Measurements from ENCODE around the gene CDYL.

The CDYL gene

DNA sequence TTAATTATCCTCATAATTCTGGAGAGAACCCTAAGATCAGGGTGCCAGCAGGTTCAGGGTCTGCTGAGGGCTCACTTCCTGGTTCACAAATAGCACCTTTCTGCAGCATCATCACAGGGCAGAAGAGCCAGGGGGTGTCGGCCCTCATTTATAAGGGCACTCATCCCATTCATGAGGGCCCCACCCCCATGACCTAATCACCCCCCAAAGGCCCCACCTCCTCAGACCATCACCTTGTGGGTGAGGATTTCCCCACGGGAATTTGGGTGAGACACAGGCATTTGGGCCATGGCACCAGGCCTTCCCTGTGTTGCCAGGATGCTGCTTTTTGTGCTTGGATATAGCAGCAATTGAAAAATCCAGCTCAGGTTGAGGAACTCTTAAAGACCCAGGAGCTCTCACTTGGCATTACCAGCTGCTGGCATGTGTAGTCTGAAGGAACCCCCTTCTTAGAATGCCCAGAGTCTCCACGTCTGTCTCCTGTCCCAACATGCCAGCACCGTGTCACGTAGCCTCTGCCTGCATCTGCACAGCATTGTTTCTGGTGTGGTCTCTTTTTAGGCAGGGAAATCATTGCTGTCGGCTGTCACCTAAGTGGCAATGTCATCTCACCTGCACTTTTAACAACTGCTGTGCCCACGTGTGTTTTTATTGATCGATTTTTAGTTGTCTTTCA is 156.2 kb downstream of the CDYL start:
- no peak for FAIRE-seq
- no peak for DNase-seq (ENCODE audit: low spot score)

DNA sequence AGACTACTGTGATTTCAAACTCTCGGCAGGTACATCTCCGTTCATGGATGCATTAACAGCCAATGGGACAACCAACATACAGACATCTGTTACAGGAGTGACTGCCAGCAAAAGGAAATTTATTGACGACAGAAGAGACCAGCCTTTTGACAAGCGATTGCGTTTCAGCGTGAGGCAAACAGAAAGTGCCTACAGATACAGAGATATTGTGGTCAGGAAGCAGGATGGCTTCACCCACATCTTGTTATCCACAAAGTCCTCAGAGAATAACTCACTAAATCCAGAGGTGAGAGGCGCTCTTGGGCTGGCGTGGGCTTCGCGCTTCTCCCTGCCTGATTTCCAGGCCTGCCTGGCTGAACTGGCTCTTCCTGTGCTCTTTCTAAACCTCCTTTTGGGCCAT is 159.3 kb downstream of the CDYL start:
- DNase-seq (ENCODE audit: low spot score) (no peak), FAIRE-seq (no peak)

DNA sequence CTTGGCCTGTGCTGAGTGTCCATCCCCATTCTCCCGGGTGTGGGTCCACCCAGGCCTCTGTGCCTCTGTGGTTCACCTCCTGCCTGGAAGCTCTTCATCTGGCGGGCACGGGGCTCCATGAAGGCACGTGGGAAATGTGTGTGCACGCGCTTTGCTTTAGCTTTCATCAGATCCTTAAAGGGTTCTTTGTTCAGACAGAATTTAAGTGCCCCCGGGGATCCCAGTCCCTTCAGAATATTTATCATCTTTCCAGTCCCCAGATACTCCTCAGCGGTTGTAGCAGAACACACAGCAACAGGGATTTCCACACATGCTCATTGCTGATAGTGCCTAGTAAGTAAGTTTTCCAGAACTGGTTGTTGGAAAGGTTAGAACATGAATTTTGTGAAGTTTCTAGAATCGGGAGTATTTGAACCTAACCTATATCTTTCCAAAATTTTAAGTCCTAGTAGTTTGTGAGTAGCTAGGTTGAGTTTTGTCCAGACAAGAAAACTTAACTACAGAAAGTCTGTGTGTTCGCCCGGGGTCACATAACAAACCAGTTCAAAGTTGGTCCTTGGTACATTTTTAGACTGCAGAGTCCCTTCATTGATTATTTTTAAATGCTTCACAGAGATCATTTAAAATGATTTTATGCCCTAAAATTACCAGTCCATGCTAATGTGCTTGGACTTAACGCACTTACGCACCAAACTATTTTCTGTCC is 159.9 kb downstream of the CDYL start:
- DNase-seq (ENCODE audit: low spot score) (no peak), FAIRE-seq (no peak)

DNA sequence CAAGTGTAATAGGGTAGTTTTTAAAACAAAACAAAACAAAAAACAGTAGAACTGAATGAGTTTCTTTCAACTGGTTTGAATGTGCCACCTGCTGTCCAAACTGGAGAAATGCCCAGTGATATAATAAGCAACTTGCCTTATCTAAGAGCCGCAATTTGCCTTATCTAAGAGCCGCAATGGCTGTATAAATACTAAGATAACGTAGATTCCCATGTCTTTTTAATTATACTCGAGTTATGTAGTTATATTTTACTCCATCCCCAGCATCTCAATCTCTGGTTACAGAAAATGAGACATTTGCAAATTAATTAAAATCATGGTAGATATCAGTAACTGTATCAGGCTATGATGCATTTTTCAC is 160.5 kb downstream of the CDYL start:
- no peak for DNase-seq (ENCODE audit: low spot score)
- FAIRE-seq: no peak

DNA sequence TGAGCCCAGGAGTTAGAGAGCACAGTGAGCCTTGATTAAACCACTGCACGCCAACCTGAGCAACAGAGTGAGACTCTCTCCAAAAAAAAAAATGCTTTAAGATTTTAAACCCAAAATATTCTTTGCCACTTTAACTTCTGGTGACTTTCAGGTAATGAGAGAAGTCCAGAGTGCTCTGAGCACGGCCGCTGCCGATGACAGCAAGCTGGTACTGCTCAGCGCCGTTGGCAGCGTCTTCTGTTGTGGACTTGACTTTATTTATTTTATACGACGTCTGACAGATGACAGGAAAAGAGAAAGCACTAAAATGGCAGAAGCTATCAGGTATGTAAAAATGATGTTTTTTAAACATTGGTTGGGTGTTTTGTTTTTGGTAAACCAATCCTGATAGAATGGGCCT is 161.2 kb downstream of the CDYL start:
- no peak for FAIRE-seq
- no peak for DNase-seq (ENCODE audit: low spot score)

DNA sequence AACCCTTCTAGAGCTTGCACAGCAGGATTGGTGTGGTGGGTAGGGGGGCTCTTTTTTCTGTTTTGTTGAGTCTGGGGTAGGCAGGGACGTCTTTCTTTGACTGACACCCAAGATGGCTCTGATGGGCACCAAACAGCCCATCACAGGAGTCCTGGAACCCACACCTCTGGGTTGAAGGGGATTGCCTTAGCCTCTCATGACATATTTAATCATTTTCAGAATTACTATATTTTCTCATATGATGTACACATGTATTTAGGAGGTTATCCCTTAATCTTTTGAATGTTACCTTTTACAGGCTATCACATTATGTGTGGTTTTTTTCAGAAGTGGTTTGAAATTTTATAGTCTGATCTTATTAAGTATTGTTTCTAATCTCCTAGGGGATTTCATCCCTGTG is 163.0 kb downstream of the CDYL start:
- DNase-seq (ENCODE audit: low spot score) (no peak), FAIRE-seq (no peak)

DNA sequence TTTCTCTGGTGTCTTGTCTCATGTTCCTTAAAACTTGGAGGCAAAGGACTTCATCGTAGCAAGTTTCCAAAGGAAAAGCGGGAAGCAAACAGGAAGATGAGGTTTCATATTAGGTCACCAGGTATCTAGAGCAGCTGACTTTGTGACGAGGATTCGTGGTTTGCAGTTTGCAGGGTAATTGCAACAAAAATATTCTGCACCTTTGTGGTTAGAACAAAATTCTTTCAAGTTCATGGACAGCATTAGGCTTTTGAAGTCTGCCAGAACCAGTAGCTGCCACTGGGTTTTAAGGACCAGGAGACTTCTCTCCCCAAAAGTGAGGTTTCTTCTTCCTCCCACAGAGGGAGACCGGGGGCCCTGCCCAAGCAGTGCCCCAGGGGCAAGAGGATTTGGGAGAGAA is 164.2 kb downstream of the CDYL start:
- no peak for FAIRE-seq
- peak; percentile 8 for DNase-seq (ENCODE audit: low spot score)

DNA sequence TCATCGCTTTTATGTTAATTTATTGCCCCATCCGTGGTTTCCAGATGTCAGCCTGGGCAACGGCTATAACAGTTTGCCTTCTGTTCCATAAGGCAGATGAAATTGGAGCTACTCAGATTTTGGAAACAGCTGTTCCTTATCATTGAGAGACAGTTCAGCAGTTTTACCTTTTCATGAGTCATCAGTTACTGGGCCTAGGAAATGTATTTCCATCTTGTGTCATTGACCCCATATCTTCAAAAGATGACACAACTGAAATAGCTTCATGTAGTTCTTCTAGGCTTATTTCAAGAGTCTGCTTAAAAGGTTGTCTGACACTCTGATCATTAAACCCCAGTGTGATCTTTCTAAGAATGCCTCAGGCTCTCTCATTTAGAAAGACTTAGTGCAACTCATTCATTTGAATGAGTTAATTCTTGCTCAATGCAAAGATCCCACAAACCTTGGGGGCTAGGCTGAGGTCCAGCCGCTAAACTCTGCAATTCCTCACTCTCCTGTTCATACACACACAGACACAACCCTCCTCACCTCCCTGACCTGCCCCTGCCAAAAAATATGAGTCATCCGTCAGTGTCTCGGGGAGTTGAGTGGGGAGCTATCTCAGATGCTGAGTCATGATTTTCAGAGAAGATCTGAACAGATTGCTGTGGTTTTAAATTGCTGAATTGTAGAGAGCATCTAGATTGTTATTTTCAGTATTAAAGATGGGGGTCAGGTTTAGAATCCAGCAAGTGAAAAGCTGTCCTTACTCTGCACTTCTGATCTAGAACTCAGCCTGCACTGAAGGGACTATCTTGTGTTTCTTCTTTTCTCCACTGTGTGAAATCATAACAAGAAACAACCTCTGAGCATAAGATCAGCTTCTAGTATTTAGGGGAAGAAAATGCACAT is 165.8 kb downstream of the CDYL start:
- peak; percentile 97 for FAIRE-seq
- DNase-seq (ENCODE audit: low spot score): peak; percentile 95

DNA sequence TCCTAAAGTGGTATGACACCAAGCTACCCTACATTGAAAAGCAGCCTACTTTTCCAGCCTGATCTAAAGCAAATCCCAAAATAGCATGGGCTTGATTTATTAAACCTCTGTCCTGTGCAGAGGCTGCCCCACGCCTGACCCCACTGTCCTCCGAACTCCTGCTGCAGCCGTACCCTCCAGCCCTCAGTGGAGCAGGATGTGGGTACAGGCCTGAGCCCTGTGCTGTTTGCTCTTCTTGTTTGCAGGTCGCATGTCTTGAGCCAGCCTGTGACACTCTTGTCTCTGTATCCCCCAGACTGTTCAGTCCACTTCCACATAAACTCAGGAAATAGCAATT is 166.4 kb downstream of the CDYL start:
- no peak for FAIRE-seq
- peak; percentile 15 for DNase-seq (ENCODE audit: low spot score)

DNA sequence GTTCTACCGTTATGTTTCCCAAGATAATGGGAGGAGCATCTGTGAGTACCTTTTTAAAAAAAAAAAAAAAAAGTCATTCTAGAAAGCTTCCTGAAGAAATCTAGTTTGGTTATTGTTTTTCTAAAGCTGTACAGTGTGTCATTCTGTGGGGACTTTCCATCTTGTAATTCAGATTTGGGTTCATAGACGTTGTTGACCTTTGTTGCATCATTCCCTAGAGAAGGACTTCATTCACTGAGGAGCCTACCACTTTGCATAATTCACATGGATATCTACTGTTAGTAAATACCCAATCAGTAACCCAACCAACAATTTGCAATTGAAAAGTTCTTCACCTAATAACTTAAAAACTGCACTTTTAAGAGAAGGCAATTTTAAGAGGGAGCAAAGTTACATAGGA is 167.5 kb downstream of the CDYL start:
- FAIRE-seq (no peak), DNase-seq (ENCODE audit: low spot score) (peak; percentile 35)

DNA sequence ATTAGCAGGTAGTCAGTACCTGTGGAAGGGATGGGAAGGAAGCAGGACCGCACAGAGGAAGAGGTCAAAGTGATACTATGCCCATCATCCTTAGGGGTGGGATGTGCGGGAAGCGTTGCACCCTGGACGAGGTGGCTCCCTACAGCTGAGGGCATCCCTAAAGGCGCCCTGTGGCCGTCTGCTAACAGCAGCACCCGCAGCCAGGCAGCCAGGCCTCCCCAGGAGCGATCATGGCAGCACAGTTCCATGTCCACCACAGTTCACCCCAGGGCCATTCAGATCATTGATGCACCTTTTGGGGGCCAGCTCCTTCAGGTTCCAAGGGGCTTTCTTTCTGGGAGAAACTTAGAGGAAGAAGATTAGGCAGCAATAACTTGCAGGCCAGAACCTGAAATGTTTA is 168.1 kb downstream of the CDYL start:
- no peak for DNase-seq (ENCODE audit: low spot score)
- FAIRE-seq: no peak

DNA sequence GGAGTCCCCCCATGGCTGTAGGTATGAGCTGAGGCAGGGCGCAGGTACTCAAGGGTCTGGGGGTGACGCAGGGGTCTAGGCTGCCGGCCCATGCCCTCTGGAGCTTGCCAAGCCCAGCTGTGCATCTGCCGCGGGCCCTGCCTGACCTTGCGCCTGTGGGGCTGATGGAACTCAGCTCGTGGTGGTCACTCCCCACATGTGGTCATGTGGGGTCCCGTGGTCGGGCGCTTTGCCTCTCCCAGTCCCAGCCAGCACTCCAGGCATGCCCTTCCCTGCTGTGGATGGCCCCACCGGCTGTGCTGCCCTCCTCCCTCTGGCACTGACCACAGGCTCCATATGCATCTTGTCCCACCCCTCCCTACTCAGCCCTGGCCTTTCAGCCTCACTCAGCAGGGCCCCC is 170.3 kb downstream of the CDYL start:
- FAIRE-seq (no peak), DNase-seq (ENCODE audit: low spot score) (no peak)

DNA sequence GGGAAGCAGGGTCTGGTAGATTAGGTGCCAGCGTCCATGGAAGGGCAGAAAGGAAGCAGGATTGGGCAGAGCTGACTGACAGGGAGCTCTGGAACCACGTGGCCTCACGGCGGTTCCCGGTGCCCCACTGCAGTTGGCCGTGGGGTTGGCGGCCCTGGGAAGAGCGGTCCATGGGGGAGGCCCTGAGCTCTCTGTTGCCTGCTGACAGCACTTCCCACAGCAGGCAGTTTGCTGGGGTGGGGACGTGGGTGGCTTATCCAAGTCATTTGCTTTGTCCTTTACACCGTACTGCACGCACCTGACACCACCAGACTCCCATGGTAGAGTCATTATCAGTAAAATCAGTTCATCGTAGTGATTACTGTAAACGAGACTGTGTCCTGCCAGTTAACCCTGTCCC is 171.5 kb downstream of the CDYL start:
- DNase-seq (ENCODE audit: low spot score): no peak
- FAIRE-seq: no peak

DNA sequence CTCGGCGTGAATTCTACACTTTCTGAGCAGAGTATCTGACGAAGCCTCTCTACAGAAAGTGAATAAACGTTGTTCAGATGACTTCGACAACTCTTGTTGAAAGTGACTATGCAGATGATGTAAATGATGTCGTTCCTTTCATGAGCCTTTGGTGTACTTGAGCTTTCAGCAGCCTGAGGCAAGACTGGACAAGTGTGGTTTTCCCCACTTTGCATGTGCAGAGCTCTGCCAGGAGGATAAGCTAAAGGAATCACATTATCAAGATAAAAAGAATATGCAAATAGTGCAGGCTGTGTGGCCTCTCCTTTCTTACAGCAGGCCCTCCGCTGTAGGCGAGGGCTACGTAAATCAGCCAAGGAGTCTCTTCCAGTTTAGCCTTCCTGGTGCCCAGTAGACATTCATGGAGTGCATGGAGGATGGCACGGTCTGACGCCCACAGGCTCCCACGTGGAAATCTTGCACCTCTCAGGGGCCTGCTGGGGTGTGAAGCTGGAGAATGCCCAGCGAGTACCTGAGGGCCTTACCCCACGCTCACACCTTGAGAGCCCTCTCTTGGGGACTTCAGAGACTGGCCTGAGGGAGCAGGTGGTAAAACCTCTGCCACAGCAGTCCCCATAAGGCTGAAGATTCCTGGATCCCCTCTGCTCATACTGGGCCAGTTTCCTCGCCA is 172.7 kb downstream of the CDYL start:
- no peak for DNase-seq (ENCODE audit: low spot score)
- FAIRE-seq: no peak

DNA sequence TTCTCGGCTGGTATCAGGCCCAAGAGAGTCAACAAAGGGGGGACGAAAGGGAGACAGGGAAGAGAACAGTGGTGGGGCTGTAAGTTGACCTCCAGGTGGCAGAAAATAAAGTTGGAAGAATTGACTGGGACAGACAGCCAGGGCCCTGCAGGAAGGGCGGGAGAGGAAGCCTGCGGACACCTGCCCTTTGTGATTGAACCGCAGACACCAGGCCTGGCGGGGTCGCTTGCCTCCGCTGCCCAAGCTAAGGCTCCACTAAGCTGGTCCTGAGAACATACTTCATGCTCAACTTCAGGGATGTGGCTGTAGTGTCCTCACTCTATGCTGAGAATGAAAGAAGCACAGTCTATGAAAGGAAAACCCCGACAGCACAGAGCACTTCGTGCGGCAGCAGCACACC is 173.9 kb downstream of the CDYL start:
- DNase-seq (ENCODE audit: low spot score): no peak
- no peak for FAIRE-seq

DNA sequence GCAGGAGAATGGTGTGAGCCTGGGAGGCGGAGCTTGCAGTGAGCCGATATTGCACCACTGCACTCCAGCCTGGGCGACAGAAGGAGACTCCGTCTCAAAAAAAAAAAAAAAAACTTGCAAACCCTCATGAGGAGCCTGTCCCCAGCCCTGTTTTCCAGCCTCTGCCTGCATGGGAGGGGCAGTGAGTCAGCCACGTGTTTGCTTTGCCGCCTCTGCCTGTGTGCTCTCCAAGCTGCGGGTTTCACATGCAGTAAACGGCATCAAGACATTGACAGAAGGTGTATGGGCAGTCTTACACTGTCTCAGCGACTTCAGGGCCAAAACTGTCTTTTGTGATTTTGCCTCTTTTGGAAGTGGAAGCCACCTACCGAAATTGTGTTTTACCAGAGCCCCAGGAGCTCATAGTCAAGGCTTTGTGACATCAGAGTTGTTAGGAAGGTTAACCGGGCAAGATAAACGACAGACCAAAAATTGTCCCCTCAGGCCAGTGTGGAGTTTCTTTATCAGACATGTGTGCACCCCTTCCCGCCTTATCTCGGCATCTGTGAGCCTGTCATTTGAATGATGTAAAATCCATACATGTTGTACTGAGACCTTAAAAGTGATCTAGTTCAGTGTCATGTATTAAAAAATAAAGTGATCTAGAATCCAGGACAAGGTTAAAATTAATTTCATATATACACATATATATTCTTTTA is 174.8 kb downstream of the CDYL start:
- no peak for DNase-seq (ENCODE audit: low spot score)
- FAIRE-seq: no peak

DNA sequence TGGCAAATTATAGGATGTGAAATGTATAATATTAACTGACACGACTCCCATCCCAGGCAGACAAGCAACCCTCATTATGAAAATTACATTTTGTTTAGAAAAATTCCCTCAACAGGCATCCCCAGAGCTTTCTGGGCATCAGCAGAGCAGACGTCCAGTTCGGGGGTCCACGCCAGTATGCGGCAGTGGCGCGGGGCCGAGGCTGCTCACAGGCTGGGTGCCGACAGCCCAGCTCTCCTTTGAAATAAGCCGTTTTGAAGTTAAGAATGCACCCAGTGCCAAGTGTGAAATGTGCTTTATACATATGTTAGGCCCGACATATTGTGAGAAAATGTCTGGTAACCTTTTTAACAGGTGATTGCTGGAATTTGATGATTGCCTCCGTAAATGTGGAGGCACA is 177.2 kb downstream of the CDYL start:
- DNase-seq (ENCODE audit: low spot score) (no peak), FAIRE-seq (no peak)

DNA sequence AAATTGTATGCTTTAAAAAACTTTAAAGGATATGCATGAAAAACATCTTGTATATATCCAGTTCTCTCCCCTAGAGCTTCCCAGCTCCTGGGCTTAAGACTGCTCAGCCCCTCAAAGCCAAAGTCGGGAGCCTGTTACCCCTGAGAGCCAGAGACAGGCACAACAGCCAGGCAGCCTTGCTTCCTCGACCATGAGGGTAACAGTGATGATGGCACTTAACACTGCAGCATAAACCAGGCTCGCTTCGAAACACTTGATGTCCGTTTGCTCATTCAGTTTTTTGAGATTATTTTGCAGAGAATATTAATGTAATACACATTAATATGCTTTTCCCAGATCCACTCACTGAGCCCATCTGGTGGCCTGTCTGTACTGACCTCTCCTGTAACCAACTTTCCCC is 180.4 kb downstream of the CDYL start:
- no peak for DNase-seq (ENCODE audit: low spot score)
- no peak for FAIRE-seq

DNA sequence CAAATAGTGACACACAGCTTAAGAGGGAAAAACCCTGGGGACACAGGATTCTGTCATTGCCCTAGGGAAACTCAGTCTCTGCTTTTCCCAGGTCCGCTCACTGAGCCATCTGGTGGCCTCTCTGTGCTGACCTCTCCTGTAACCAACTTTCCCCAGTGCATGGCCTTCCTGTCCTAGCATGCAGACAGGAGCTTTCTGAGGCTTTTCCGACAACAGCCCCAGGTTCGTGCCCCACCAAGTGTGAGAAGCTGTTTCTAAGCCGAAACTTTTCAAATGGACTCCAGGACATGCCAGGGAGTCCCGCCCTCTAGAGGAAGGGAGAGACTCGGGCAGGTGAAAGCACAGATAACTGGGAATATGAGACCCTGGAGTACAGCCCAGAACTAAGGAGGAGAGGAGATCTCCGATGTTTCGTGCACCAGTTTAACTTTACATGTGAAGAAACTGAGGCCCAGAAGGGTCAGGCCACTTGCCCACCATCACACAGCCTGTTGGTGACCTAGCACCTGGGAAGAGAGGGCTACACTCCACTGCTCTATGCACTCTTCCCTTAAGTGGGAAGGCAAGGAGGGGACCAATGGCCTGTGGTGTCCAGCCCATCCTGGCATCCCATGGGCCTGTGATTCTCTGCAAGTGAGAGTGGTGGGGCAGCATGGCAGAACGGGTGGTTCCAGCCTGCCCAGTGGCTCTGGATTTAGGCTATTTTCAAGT is 181.5 kb downstream of the CDYL start:
- DNase-seq (ENCODE audit: low spot score) (no peak), FAIRE-seq (no peak)

DNA sequence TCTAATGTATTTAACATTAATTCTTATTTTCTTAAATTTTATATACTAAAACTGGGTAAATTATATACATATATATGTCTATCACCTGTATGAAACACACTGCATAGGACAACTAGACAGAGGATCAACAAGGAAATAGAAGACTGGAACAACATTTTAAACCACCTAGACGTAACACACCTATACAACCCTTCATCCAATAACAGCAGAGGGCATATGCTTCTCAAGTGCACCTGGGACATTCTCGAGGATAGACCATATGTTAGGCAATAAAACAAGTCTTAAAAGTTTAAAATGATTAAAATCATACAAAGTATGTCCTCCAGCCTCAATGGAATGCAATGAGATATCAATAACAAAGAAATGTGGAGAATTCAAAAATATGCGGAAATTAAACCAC is 182.4 kb downstream of the CDYL start:
- DNase-seq (ENCODE audit: low spot score) (no peak), FAIRE-seq (no peak)
